Adrenal gland (tissue), 12 donors: ENCODE data around the gene FAM20A. TPM values are rescaled to one million over a fixed set of nuclear protein-coding genes. Genes with fewer than 3 reads are reported as not detected.

Experiments
- DNase-seq, 7 donors: peaks; one replicate each; pipeline ENCODE4 v3.0.0-alpha.2; 2019 to 2020
- H3K27ac ChIP-seq, 5 donors: fragments of 200-600 bp; sonication (generic) in 4 of 5; 1 replicate in 3 of 5; 2 replicates in 2 of 5; pipeline versions ENCODE4 v1.5.1 to v1.8.0; 2016 to 2020; ENCODE audit warnings: mild to moderate bottlenecking in 1 of 5
- H3K27me3 ChIP-seq: fragments of 200-600 bp; 2 replicates; pipeline ENCODE4 v1.8.0; 2021
- H3K36me3 ChIP-seq, 2 donors: fragments of 200-600 bp; replicated peaks in 1 of 2; 1 replicate in 1 of 2; 2 replicates in 1 of 2; pipeline versions ENCODE4 v1.5.1 to v1.8.0; 2018 to 2022
- H3K4me1 ChIP-seq, 2 donors: fragments of 200-600 bp; replicated peaks in 1 of 2; 1 replicate in 1 of 2; 2 replicates in 1 of 2; pipeline versions ENCODE4 v1.5.1 to v1.8.0; 2018 to 2021
- H3K4me3 ChIP-seq, 4 donors: fragments of 200-600 bp; sonication (generic) in 3 of 4; one replicate each; pipeline ENCODE4 v1.5.1; 2016 to 2018
- H3K9me3 ChIP-seq, 3 donors: fragments of 200-600 bp; sonication (generic) in 1 of 3; replicated peaks in 1 of 3; 1 replicate in 2 of 3; 2 replicates in 1 of 3; pipeline versions ENCODE4 v1.5.1 to v1.8.0; 2016 to 2021
- POLR2A ChIP-seq, 2 donors: fragments of 450-650 bp; IDR thresholded peaks; one replicate each; pipeline ENCODE4 v1.6.1; 2017; ENCODE audit warnings: antibody characterized with exemption in 2 of 2, mild to moderate bottlenecking in 2 of 2, moderate library complexity in 1 of 2
- WGBS, 4 donors: extraction: QIAGEN DNeasy Blood & Tissue Kit in 2 of 4; methylation state at CpG; one replicate each; pipeline versions ENCODE4 v1.1.5 to v1.1.7; 2013 to 2017; 5-methylcytosine and 5-hydroxymethylcytosine counted together
- intact Hi-C, 2 donors: fragments of 100-400 bp; cut with DNase I; formaldehyde crosslinking; loops; one replicate each; pipeline versions ENCODE4 v1.14.1 to v1.15.0; 2022 to 2023
- polyA plus RNA-seq, 3 donors: library from polyadenylated mRNA; stranded (reverse); fragments of 200-250 nt in 2 of 3; fragments of 350-450 nt in 1 of 3; fragmentation: Illumina TruSeq in 1 of 3; extraction: RNeasy Lipid Tissue Mini Kit (QIAGEN cat#74804) in 1 of 3; gene quantifications; one replicate each; pipeline ENCODE4 v1.2.3, GENCODE V29; 2013 to 2014
- total RNA-seq, 9 donors: library from RNA; depleted of rRNA in 4 of 9; stranded (reverse); fragments of >200 nt in 4 of 9; fragments of 120-200 nt in 1 of 9; fragmentation: NEBNext Ultra II Directional in 1 of 9; extraction: Animal tissue kit (Norgen Biotek cat#: 25700) in 1 of 9; gene quantifications; one replicate each; pipeline versions ENCODE4 v1.1.0 to v1.2.4, GENCODE V29; 2013 to 2023
- TF ChIP-seq, protein P1 (sequence below), 6 experiments: fragments of 450-650 bp in 4 of 6; fragments of 200-600 bp in 2 of 6; sonication (generic) in 1 of 6; IDR thresholded peaks; 1 replicate in 5 of 6; 2 replicates in 1 of 6; pipeline versions ENCODE4 v1.5.1 to v1.8.0; 2016 to 2021; ENCODE audit warnings: antibody characterized with exemption in 6 of 6, mild to moderate bottlenecking in 2 of 6, moderate library complexity in 1 of 6
- donor health status: healthy with polysubstance abuse.
- donor health status: Bipolar disorder and iron deficiency.
- donor health status: DM: yes; HTN: yes; CAD: no.
- donor health status: DM: no; HTN: no; CAD: no.
- donor health status: DM: no; HTN: no; CAD: no.
- donor health status: DM: yes; HTN: yes; CAD: no.

Gene FAM20A
- total and polyA plus RNA-seq, 12 donors: 0.67 to 25.9 (median 8.1) TPM

DNA sequence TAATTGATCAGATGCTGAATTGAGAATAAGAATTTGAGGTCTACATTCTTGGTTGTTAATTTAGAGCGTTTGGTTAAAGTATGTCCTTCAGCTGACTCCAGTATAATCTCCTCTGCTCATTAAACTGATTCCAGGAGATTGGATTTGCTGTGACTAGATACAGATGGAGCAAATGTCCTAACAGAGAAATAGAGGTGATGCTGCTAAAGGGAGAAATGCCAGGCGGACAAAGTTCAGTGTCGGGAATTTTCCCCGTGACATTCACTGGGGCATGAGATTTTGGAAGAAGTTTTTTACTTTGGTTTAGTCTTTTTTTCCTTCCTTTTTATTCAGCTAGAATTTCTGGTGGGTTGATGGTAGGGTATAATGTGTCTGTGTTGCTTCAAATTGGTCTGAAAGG is 69.9 kb downstream of the FAM20A start:
- Histone ChIP-seq H3K4me3 (no peak overlapping the region), H3K27ac (no peak overlapping the region), H3K9me3 (no peaks in the 10 kb centered on the region), H3K27me3 (no peaks in the 10 kb centered on the region), H3K4me1 (peaks cover 0 to 7% of the 10 kb centered on the region in 2 donors), H3K36me3 (peaks cover 0 to 90% of the 10 kb centered on the region in 2 donors)
- no peak for TF ChIP-seq POLR2A (IDR thresholded peaks at IDR 0.05)
- TF ChIP-seq, protein P1, sequence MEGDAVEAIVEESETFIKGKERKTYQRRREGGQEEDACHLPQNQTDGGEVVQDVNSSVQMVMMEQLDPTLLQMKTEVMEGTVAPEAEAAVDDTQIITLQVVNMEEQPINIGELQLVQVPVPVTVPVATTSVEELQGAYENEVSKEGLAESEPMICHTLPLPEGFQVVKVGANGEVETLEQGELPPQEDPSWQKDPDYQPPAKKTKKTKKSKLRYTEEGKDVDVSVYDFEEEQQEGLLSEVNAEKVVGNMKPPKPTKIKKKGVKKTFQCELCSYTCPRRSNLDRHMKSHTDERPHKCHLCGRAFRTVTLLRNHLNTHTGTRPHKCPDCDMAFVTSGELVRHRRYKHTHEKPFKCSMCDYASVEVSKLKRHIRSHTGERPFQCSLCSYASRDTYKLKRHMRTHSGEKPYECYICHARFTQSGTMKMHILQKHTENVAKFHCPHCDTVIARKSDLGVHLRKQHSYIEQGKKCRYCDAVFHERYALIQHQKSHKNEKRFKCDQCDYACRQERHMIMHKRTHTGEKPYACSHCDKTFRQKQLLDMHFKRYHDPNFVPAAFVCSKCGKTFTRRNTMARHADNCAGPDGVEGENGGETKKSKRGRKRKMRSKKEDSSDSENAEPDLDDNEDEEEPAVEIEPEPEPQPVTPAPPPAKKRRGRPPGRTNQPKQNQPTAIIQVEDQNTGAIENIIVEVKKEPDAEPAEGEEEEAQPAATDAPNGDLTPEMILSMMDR (IDR thresholded peaks at IDR 0.05): no peak
- no peak for DNase-seq
- 88 to 92% (median 89%) methylated on average over 4 of the region's 4 CpGs for WGBS, 4 donors
- intact Hi-C loops: loop anchor here in 1 of 2 donors (10.0 kb wide), 1 partner anchor 224 kb away; no protein-coding TSS in a partner anchor

GRCh38 chr17:68527314-68527713 is 73.9 kb downstream of the FAM20A start:
- H3K27me3 ChIP-seq: no peaks in the 10 kb centered on the region
- H3K27ac ChIP-seq: no peak overlapping the region
- no peak overlapping the region for H3K4me3 ChIP-seq
- no peak for TF ChIP-seq POLR2A (IDR thresholded peaks at IDR 0.05)
- TF ChIP-seq, protein P1 (IDR thresholded peaks at IDR 0.05): no peak
- intact Hi-C loops: no loop called here
- H3K36me3 ChIP-seq: peaks cover 0 to 100% of the 10 kb centered on the region in 2 donors
- H3K9me3 ChIP-seq: no peaks in the 10 kb centered on the region
- H3K4me1 ChIP-seq: peaks cover 0 to 22% of the 10 kb centered on the region in 2 donors
- DNase-seq: no peak
- 91 to 95% (median 94%) methylated on average over 4 of the region's 4 CpGs for WGBS, 4 donors

DNA sequence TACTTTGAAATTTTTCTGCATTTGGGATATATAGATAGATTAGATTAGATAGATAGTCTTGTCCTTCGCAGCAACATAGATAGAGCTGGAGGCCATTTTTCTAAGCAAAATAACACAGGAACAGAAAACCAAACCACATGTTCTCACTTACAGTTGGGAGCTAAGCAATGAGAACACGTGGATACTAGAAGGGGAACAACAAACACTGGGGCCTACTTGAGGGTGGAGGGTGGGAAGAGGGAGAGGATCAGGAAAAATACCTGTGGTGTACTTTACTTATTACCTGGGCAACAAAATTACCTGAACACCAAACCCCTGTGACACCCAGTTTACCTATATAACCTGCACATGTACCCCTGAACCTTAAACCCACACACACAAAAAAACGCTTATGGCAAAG is 74.6 kb downstream of the FAM20A start:
- Histone ChIP-seq H3K4me3 (no peak overlapping the region), H3K27me3 (no peaks in the 10 kb centered on the region), H3K36me3 (peaks cover 0 to 95% of the 10 kb centered on the region in 2 donors), H3K9me3 (no peaks in the 10 kb centered on the region), H3K4me1 (peaks cover 0 to 30% of the 10 kb centered on the region in 2 donors), H3K27ac (no peak overlapping the region)
- no peak for DNase-seq
- intact Hi-C loops: no loop called here
- 78 to 85% (median 81%) methylated on average over 3 of the region's 3 CpGs for WGBS, 4 donors
- TF ChIP-seq, protein P1 (IDR thresholded peaks at IDR 0.05): no peak
- no peak for TF ChIP-seq POLR2A (IDR thresholded peaks at IDR 0.05)

GRCh38 chr17:68522266-68522665 is 78.9 kb downstream of the FAM20A start:
- H3K9me3 ChIP-seq: no peaks in the 10 kb centered on the region
- no peak overlapping the region for H3K4me3 ChIP-seq
- H3K27me3 ChIP-seq: no peaks in the 10 kb centered on the region
- H3K4me1 ChIP-seq: peaks cover 0 to 48% of the 10 kb centered on the region in 2 donors
- H3K36me3 ChIP-seq: peaks cover 0 to 74% of the 10 kb centered on the region in 2 donors
- intact Hi-C loops: no loop called here
- H3K27ac ChIP-seq: no peak overlapping the region
- TF ChIP-seq POLR2A (IDR thresholded peaks at IDR 0.05): no peak
- TF ChIP-seq, protein P1 (IDR thresholded peaks at IDR 0.05): no peak
- no peak for DNase-seq
